ENCODE data around the gene SETBP1. TPM values are rescaled to one million over a fixed set of nuclear protein-coding genes. Genes with fewer than 3 reads are reported as not detected.

SETBP1 gene
- total RNA-seq, 1 experiment from 2014 or later = 0.23 TPM

- no peak for ATAC-seq
- in situ Hi-C loops (cut with HindIII; ENCODE audit: low pct_unique_long_range_greater_than_20kb, low sequenced_read_pairs) (no loop called here), intact Hi-C loops (cut with micrococcal nuclease; ENCODE audit: unreplicated experiment) (no loop called here)
- H3K27ac ChIP-seq (ENCODE audit: low read length) = no peak overlapping the region
- ChIA-PET CTCF (interaction anchor here (0.5 kb wide), 1 partner anchor 649 kb away, joined by 6 read pairs; no protein-coding TSS in a partner anchor), POLR2A (no interaction called here)
- no peak for TF ChIP-seq REST (IDR thresholded peaks at IDR 0.05; ENCODE audit: insufficient read depth in 1 of 2, low read depth in 2 of 2, low read length in 1 of 2)
- no peak for TF ChIP-seq TCF7L2 (IDR thresholded peaks at IDR 0.05; ENCODE audit: low read depth, low read length)
- no peak for TF ChIP-seq CTCF (IDR thresholded peaks at IDR 0.05)
- TF ChIP-seq SIN3A (IDR thresholded peaks at IDR 0.05; ENCODE audit: borderline replicate concordance, insufficient read depth, low read depth, low read length) = no peak
- TF ChIP-seq POLR2AphosphoS5 (IDR thresholded peaks at IDR 0.05; ENCODE audit: low read depth, low read length) = no peak
- BruUV-seq (replicated peaks) = no TSS peak
- H3K4me1 ChIP-seq (ENCODE audit: control insufficient read depth, insufficient read depth, low read length) = no peaks in the 10 kb centered on the region
- H3K27me3 ChIP-seq (ENCODE audit: control insufficient read depth, insufficient read depth, low read length) = no peaks in the 10 kb centered on the region
- no peaks in the 10 kb centered on the region for H3K9me3 ChIP-seq (ENCODE audit: control insufficient read depth, insufficient read depth, low read depth, low read length)
- DNase-seq (ENCODE audit: low read depth, low spot score) = no peak
- H3K4me3 ChIP-seq (ENCODE audit: low read depth in 2 of 2, low read length in 2 of 2) = no peak overlapping the region
- no peaks in the 10 kb centered on the region for H3K36me3 ChIP-seq (ENCODE audit: control insufficient read depth, insufficient read depth, low read length)
Observed at GRCh38 chr18:44957025-44957424, 276.3 kb downstream of the SETBP1 start.

DNA sequence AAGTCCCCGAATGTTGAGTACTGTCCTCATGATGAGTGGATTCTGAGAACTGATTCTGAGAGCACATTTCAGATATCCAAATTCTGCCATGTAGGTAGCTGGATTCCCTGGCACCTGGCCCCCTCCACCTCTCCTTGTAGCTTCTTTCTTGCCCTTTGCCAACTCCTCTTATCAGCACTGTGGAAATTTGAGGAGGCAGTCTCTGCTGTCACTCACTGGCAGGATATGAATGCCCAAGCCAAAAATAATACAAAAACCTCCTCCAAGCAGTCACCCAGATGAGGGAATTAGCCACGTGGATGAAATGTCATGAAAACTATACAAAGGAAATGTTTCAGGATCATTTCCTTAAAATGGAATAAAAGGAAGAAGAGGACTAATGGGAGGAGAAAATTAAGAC is 276.8 kb downstream of the SETBP1 start:
- H3K4me1 ChIP-seq (ENCODE audit: control insufficient read depth, insufficient read depth, low read length) = no peaks in the 10 kb centered on the region
- ChIA-PET POLR2A (no interaction called here), CTCF (no interaction called here)
- intact Hi-C loops (cut with micrococcal nuclease; ENCODE audit: unreplicated experiment) = no loop called here
- no peaks in the 10 kb centered on the region for H3K9me3 ChIP-seq (ENCODE audit: control insufficient read depth, insufficient read depth, low read depth, low read length)
- no peaks in the 10 kb centered on the region for H3K27me3 ChIP-seq (ENCODE audit: control insufficient read depth, insufficient read depth, low read length)
- DNase-seq (ENCODE audit: low read depth, low spot score) (no peak), ATAC-seq (no peak)
- no peak overlapping the region for H3K4me3 ChIP-seq (ENCODE audit: low read depth in 2 of 2, low read length in 2 of 2)
- in situ Hi-C loops (cut with HindIII; ENCODE audit: low pct_unique_long_range_greater_than_20kb, low sequenced_read_pairs) = no loop called here
- H3K36me3 ChIP-seq (ENCODE audit: control insufficient read depth, insufficient read depth, low read length) = no peaks in the 10 kb centered on the region
- no peak overlapping the region for H3K27ac ChIP-seq (ENCODE audit: low read length)
- TF ChIP-seq REST (IDR thresholded peaks at IDR 0.05; ENCODE audit: insufficient read depth in 1 of 2, low read depth in 2 of 2, low read length in 1 of 2) (no peak), CTCF (IDR thresholded peaks at IDR 0.05) (no peak), SIN3A (IDR thresholded peaks at IDR 0.05; ENCODE audit: borderline replicate concordance, insufficient read depth, low read depth, low read length) (no peak), TCF7L2 (IDR thresholded peaks at IDR 0.05; ENCODE audit: low read depth, low read length) (no peak), POLR2AphosphoS5 (IDR thresholded peaks at IDR 0.05; ENCODE audit: low read depth, low read length) (no peak)
- BruUV-seq (replicated peaks) = no TSS peak
